Activated T-cell treated with anti-CD3 and anti-CD28 coated beads, Interleukin-2, amount 50 U/mL, for 72 hours (primary cell): ENCODE data around the gene SCYGR8. TPM values are rescaled to one million over a fixed set of nuclear protein-coding genes. Genes with fewer than 3 reads are reported as not detected.
A peak's percentile ranks its signal among the peaks of the same experiment; 100 is the strongest.
"Not testable (repeated sequence)": the region's sequence is repeated elsewhere in the genome, so short reads cannot be mapped to it uniquely, and the experiment has no call there.

Source experiments
- ATAC-seq, 2 donors: fragments of 150-1000 bp; cut with Tn5 transposase; replicated peaks in 1 of 2; 2 replicates each; pipeline ENCODE4 v1.10.0; 2021; ENCODE audit warnings: moderate library complexity in 2 of 2, mild to moderate bottlenecking in 1 of 2
- DNase-seq, 2 donors: peaks; one replicate each; pipeline ENCODE4 v3.0.0; 2021 to 2022; ENCODE audit warnings: mixed read lengths in 1 of 2
- H3K27ac Mint-ChIP-seq: one replicate; pipeline ENCODE4 v1.8.0; 2022; ENCODE audit warnings: mild to moderate bottlenecking, moderate library complexity, mixed read lengths
- H3K27me3 Mint-ChIP-seq: one replicate; pipeline ENCODE4 v1.8.0; 2022; ENCODE audit warnings: low read depth, mixed read lengths
- H3K36me3 Mint-ChIP-seq, 2 donors: one replicate each; pipeline ENCODE4 v1.8.0; 2022; ENCODE audit warnings: mixed read lengths in 2 of 2, mild to moderate bottlenecking in 1 of 2; ENCODE audit not compliant: insufficient read depth in 2 of 2
- H3K4me1 Mint-ChIP-seq: one replicate; pipeline ENCODE4 v1.8.0; 2022; ENCODE audit warnings: low read depth, mixed read lengths
- H3K4me3 Mint-ChIP-seq, 2 donors: one replicate each; pipeline ENCODE4 v1.8.0; 2022; ENCODE audit warnings: mild to moderate bottlenecking in 2 of 2, mixed read lengths in 2 of 2, moderate library complexity in 2 of 2
- H3K9me3 Mint-ChIP-seq, 2 donors: one replicate each; pipeline ENCODE4 v1.8.0; 2022; ENCODE audit warnings: mixed read lengths in 2 of 2
- total RNA-seq, 2 donors: library from RNA; stranded (reverse); gene quantifications; one replicate each; pipeline ENCODE4 v1.2.3, GENCODE V29; 2022

Gene SCYGR8
- total RNA-seq, 2 donors from 2014 or later = not detected

DNA sequence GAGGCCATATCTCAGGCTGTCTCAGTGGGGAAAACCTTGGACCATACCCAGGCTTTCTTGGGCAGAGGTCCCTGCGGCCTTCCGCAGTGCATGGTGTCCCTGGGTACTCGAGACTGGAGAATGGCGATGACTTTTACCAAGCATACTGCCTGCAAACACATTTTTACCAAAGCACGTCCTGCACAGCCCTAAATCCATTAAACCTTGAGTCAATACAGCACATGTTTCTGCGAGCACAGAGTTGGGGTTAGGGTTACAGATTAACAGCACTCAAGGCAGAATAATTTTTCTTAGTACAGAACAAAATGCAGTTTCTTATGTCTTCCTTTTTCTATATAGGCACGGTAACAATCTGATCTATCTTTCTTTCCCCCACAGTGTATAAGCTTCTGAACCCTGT, 22.9 kb upstream of the SCYGR8 start:
- ATAC-seq, H3K4me1 Mint-ChIP-seq, H3K27me3 Mint-ChIP-seq, H3K4me3 Mint-ChIP-seq, DNase-seq, H3K27ac Mint-ChIP-seq, H3K9me3 Mint-ChIP-seq, H3K36me3 Mint-ChIP-seq: not testable (repeated sequence)

DNA sequence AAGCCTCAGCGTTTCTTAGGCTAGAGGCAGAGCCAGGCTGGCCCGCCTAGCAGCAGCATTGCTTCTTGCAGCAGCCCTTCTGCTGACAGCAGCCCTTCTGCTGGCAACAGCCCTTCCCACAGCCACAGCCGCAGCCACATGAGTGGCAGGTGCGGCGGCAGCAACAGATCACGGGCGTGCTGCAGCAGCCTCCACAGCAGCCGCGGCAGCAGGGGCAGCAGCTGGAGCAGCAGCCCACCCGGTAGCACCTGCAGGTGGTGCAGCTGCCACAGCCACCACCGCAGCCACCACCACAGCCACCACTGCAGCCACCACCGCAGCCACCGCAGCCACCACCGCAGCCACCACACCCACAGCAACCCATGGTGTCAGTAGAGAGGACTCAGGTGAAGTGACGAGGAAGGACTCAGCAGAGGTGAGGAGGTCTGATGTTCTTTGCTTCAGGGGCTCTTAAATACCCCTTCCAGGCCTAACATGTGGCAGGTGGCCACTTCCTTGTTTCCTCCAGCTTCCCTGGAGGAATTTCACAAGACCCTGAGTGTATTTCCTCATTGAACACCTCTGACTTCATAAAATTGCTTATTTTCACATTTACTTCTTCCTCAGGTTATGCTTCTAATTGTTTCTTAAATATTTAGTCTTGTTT, 21.2 kb upstream of the SCYGR8 start, which contains the start of gene SCYGR6:
Gene SCYGR6 (minus strand): TSS at position 364 of the 646 bp plus-strand sequence. CDS start 0 bp downstream, at position 364.
- Mint-ChIP-seq H3K27me3 (peaks cover 6% of the 10 kb centered on the region), H3K4me3 (no peak within 1 kb of the TSS), H3K36me3 (no peaks in the 10 kb centered on the region), H3K27ac (no peak within 1 kb of the TSS), H3K4me1 (no peaks in the 10 kb centered on the region), H3K9me3 (no peaks in the 10 kb centered on the region)
- DNase-seq = no peak
- ATAC-seq = no peak

DNA sequence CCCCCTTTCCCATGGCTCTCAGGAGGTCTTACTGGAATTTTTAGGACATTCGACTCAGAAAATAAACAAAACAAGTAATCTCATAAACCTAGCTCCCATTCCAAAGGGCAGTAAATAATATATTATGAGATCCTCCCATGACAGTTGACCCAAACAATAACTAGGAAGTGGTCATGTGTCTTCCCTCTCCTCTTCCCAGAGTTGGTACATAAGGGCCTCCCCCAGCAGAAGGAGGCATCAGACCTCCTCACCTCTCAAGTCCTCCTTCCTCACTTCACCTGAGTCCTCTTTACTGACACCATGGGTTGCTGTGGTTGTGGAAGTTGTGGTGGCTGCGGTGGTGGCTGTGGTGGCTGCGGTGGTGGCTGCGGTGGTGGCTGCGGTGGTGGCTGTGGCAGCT, 17.7 kb upstream of the SCYGR8 start, which contains the start of gene SCYGR7:
Gene SCYGR7 (plus strand): TSS at position 301 of the 400 bp plus-strand sequence. CDS start 0 bp downstream, at position 301.
- no peaks in the 10 kb centered on the region for H3K9me3 Mint-ChIP-seq
- ATAC-seq (no peak), DNase-seq (no peak)
- H3K4me3 Mint-ChIP-seq = no peak within 1 kb of the TSS
- H3K4me1 Mint-ChIP-seq = no peaks in the 10 kb centered on the region
- no peak within 1 kb of the TSS for H3K27ac Mint-ChIP-seq
- H3K36me3 Mint-ChIP-seq = no peaks in the 10 kb centered on the region
- H3K27me3 Mint-ChIP-seq = peaks cover 10% of the 10 kb centered on the region

DNA sequence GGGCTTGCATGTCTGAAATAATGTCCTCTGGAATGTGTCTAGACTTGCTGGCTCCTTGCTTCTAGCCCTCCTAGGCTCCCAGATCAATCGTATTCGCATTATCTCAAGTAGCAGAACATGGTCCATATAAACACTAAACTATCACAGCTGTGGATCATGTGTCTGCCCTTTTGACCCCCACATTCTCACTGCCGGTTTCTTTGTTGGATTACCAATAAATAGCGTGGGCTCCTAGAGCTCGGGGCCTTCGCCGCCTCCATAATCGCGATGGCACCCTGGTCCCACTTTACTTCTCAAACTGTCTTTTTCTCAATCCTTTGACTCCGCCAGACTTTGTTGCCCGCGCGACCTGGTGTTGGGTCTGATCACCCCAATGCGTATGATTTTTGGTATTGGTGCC, 6.3 kb upstream of the SCYGR8 start:
- ATAC-seq (no peak), DNase-seq (no peak)
- no peaks in the 10 kb centered on the region for H3K36me3 Mint-ChIP-seq
- no peak overlapping the region for H3K27ac Mint-ChIP-seq
- no peak overlapping the region for H3K4me3 Mint-ChIP-seq
- H3K9me3 Mint-ChIP-seq = no peaks in the 10 kb centered on the region
- H3K4me1 Mint-ChIP-seq = no peaks in the 10 kb centered on the region
- H3K27me3 Mint-ChIP-seq = no peaks in the 10 kb centered on the region

DNA sequence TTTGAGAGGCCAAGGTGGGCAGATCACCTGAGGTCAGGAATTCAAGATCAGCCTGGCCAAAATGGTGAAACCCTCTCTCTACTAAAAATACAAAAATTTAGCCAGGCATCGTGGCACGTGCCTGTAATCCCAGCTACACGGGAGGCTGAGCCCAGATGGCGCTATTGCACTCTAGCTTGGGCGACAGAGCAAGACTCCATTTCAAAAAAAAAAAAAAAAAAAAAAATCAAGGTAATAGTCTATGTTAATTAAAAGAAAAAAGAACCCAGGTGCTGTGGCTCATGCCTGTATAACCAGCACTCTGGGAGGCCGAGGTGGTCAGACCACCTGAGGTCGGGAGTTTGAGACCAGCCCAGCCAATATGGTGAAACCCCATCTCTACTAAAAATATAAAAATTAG, 5.0 kb upstream of the SCYGR8 start:
- not testable (repeated sequence) for H3K27me3 Mint-ChIP-seq, H3K4me1 Mint-ChIP-seq, H3K4me3 Mint-ChIP-seq, ATAC-seq, H3K27ac Mint-ChIP-seq, DNase-seq, H3K36me3 Mint-ChIP-seq, H3K9me3 Mint-ChIP-seq

DNA sequence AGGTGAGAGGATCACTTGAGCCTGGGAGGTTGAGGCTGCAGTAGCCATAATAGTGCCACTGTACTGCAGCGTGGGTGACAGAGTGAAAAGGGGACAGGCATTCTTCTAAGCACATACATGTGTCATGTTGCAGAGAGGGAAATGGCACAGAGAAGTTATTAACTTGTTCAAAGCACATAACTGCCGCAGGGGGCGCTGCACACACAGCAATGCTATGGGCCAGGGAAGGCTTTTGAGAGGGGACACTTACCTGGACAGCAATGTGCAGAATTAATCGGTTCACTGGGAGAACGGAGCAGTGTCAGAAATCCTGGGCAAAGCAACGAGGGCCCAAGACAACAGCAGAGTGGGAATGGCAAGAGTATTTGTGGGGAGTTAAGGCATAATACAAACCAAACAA, 2.4 kb downstream of the SCYGR8 start:
- no peaks in the 10 kb centered on the region for H3K9me3 Mint-ChIP-seq

DNA sequence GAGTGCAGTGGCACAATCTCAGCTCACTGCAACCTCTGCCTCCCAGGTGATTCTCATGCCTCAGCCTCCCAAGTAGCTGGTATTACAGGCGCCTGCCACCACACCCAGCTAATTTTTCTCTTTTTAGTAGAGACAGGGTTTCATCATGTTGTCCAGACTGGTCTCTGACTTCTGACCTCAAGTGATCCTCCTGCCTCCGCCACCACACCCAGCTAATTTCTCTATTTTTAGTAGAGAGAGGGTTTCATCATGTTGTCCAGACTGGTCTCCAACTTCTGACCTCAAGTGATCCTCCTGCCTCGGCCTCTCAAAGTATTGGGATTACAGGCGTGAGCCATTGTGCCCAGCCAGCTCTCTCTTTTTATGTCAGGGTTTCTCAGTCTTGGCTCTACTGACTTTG, 10.6 kb downstream of the SCYGR8 start:
- ATAC-seq, H3K27ac Mint-ChIP-seq, DNase-seq, H3K9me3 Mint-ChIP-seq, H3K4me3 Mint-ChIP-seq, H3K4me1 Mint-ChIP-seq, H3K36me3 Mint-ChIP-seq: not testable (repeated sequence)
- peaks cover 25% of the 10 kb centered on the region for H3K27me3 Mint-ChIP-seq

More for the DNA sequence above, 2.4 kb downstream of the SCYGR8 start:
- no peak overlapping the region for H3K27ac Mint-ChIP-seq
- no peaks in the 10 kb centered on the region for H3K36me3 Mint-ChIP-seq
- no peaks in the 10 kb centered on the region for H3K4me1 Mint-ChIP-seq
- ATAC-seq = no peak
- H3K27me3 Mint-ChIP-seq = peaks cover 2% of the 10 kb centered on the region
- no peak overlapping the region for H3K4me3 Mint-ChIP-seq
- DNase-seq = no peak

DNA sequence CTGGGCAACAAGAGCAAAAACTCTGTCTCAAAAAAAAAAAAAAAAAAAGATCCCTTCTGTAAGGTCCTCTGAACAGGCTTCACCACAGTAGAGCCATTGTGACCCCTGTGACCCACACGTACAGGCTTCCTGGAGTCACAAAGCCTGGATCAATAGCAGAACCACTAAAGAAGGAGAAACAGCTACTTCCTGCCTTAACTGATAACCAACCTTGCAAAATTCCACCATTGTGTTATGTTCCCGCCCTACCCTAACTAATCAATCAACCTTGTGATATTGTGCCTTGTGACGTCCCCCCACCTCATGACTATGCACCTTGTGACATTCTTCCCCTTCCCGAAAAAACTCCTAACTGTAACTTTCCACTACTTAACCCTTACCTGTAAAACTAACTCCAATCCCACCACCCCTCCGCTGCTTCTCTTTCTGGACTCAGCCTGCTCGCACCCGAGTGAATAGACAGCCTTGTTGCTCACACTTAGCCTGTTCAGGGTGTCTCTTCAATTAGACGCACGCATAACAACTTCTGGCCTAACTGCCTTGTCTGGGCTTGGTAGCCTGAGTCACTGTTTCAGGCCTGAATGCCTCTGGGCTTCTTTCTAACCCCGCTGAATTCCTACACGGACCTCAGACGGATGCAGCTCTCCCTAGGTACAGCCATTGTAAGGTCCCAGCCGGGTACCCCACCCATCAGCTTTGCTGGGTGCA, 13.9 kb downstream of the SCYGR8 start:
- H3K4me1 Mint-ChIP-seq = no peaks in the 10 kb centered on the region
- no peak overlapping the region for H3K27ac Mint-ChIP-seq
- peaks cover 17% of the 10 kb centered on the region for H3K27me3 Mint-ChIP-seq
- no peaks in the 10 kb centered on the region for H3K36me3 Mint-ChIP-seq
- no peaks in the 10 kb centered on the region for H3K9me3 Mint-ChIP-seq
- DNase-seq = no peak
- ATAC-seq = no peak
- H3K4me3 Mint-ChIP-seq = no peak overlapping the region

DNA sequence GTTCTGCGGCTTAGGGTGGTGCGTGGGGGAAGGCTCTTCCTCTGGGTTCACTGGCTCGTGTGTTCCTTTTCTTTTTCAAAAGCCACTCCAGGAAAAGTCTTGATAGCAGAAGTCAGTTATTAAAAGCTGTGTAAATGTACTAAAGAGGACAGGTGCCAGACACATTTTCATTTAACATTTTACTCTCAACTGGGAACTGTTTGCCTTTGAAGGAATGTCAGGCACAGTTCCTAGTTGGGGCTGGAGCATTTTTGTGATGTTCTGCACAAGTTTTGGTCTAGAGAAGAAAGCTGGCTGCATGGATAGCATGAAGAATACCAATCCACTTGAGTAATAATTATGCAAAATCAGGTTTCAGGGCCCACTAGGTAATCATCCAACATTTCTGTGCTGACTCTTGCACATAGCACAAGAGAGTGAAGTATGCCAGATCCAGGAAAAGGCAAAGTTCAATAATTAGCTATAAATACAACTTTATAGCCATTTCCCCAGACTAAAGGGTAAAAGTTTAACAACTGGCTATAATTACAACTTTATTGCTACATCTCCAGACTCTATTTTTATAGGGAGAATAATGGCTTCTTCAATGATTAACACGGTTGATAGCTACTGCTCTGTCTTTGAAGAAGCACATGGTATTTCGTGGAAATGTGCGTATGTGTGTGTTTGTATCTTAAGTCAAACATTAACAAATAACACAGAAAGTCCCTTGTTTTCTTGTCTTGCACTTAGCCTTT, 16.2 kb downstream of the SCYGR8 start:
- DNase-seq (no peak), ATAC-seq (no peak)
- Mint-ChIP-seq H3K4me3 (no peak overlapping the region), H3K27me3 (peaks cover 6% of the 10 kb centered on the region), H3K4me1 (peaks cover 4% of the 10 kb centered on the region), H3K27ac (no peak overlapping the region), H3K9me3 (no peaks in the 10 kb centered on the region), H3K36me3 (no peaks in the 10 kb centered on the region)

DNA sequence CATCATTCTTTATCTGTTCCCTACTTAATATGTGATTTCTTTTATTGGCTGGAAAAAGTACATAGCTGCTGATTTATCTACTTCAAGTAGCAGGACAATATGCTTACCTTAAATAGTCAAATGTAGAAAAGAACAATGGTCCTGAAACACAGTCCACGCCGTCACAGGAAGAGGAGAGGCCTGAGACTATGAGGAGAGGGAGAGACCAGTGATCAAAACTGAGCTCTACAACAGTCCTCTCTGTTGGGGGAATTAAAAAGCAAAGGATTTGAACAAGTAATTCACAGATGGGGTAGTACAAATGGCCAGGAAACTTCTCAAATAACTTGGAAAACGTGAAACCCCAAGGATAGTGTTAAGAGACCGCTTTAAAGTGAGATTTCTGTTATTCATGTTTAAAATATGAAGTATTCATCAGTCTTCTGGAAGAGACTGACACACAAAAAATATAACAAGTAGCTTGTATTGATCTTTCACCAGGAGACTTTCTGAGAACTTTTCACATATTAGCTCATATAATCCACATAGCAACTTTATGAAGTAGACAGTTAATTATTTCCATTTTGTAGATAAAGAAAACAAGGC, 20.2 kb downstream of the SCYGR8 start:
- H3K9me3 Mint-ChIP-seq = no peaks in the 10 kb centered on the region
- H3K27me3 Mint-ChIP-seq = no peaks in the 10 kb centered on the region
- ATAC-seq (no peak), DNase-seq (no peak)
- no peak overlapping the region for H3K4me3 Mint-ChIP-seq
- H3K27ac Mint-ChIP-seq = no peak overlapping the region
- H3K4me1 Mint-ChIP-seq = peaks cover 4% of the 10 kb centered on the region
- H3K36me3 Mint-ChIP-seq = no peaks in the 10 kb centered on the region

DNA sequence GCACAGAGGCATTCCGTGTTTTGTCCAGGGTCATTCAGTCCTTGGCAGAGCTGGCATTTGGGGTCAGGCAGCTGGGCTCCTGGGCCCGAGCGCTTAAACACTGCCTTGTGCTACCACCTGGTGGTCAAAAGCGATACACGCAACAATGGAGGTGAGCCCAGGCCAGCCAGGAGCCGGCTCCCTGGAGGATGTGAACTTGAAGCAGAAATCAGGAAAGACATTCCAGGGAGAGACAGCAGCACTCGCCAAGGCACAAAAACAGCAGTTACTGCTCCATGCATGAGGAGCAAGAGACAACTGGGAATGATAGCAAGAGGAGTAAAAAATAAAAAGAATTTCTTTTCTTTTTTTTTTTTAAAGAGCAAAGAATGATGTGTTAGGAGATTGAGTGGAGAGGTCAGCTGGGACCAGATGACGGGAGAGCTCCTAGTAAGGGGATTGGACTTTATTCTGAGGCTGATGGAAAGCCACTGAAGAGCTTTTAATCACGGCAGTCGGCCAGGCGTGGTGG, 20.7 kb downstream of the SCYGR8 start:
- Mint-ChIP-seq H3K36me3 (no peaks in the 10 kb centered on the region), H3K27ac (no peak overlapping the region), H3K4me1 (peaks cover 4% of the 10 kb centered on the region), H3K27me3 (no peaks in the 10 kb centered on the region), H3K9me3 (no peaks in the 10 kb centered on the region), H3K4me3 (no peak overlapping the region)
- peak; percentile 63 to 66 for DNase-seq
- ATAC-seq = peak; percentile 82 to 85

DNA sequence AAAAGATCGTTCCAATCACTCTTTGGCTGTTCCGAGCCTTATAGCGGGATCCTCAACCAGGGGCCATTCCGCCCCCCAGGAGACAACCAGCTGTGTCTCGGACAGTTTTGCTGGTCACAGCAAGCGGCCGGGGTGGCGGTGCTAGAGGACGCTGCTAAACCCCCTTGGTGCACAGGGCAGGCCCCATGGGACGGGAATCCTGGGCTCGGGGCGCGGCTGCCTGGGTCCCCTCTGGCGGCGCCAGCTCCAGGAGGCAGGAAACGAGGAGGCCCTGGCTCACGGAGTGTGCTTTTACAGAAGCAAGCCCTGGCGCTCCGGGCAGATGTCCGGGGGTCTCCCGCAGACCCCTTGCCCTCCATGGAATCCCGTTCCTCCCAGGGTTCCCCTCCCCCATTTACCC, 22.1 kb downstream of the SCYGR8 start:
- Mint-ChIP-seq H3K9me3 (no peaks in the 10 kb centered on the region), H3K27ac (no peak overlapping the region), H3K36me3 (no peaks in the 10 kb centered on the region), H3K27me3 (no peaks in the 10 kb centered on the region), H3K4me3 (no peak overlapping the region), H3K4me1 (peaks cover 4% of the 10 kb centered on the region)
- ATAC-seq (no peak), DNase-seq (no peak)

DNA sequence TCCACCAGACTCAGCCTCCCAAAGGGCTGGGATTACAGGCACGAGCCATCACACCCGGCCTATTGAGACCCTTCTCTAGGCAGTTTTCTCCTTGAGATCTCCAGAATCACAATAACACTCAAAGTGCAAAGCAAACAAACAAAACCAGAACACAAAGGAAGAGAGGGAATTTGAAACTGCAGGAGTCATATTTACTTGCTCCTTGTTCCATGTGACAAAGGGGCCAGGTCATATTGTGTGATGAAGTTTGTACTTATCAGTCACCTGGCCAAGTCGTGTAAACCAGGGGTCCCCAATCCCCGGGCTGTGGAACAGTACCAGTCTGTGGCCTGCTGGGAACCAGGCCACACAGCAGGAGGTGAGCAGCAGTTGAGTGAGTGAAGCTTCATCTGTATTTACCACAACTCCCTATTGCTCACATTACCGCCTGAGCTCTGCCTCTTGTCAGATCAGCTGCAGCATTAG, 26.5 kb downstream of the SCYGR8 start:
- Mint-ChIP-seq H3K4me1 (peaks cover 12% of the 10 kb centered on the region), H3K9me3 (no peaks in the 10 kb centered on the region), H3K27me3 (no peaks in the 10 kb centered on the region), H3K36me3 (no peaks in the 10 kb centered on the region), H3K27ac (no peak overlapping the region), H3K4me3 (no peak overlapping the region)
- DNase-seq = no peak
- no peak for ATAC-seq
